GM21528 (cell line): ENCODE measurements around the gene MUC5AC.
"Not testable (repeated sequence)": the region's sequence is repeated elsewhere in the genome, so short reads cannot be mapped to it uniquely, and the experiment has no call there.

Experiments
- ATAC-seq: cut with Tn5 transposase; IDR thresholded peaks from one replicate; pipeline ENCODE4 v1.9.1; 2021; ENCODE audit warnings: mild to moderate bottlenecking, moderate library complexity; ENCODE audit not compliant: unreplicated experiment, low FRiP score

MUC5AC gene

GRCh38 chr11:1140642-1141490 is 16.9 kb upstream of the MUC5AC start:
- no peak for ATAC-seq

DNA sequence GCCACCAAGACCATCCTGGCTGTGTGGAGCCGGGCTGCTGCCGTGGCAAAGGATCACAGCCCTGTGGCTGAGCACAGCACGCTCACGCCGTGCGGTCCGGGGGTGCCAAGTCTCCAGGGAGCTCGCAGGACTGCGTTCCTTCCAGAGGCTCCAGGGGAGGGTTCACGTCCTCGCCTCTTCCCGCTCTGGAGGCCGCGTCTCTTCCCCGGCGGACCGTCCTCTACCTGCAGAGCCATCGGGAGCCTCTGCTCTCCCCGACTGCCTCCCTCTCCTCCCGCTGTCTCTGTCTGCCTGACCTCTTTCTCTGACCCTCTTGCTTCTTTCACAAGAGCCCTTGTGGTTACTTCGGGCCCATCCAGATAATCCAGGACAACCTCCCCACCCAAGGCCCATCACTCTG is 11.4 kb upstream of the MUC5AC start:
- no peak for ATAC-seq

DNA sequence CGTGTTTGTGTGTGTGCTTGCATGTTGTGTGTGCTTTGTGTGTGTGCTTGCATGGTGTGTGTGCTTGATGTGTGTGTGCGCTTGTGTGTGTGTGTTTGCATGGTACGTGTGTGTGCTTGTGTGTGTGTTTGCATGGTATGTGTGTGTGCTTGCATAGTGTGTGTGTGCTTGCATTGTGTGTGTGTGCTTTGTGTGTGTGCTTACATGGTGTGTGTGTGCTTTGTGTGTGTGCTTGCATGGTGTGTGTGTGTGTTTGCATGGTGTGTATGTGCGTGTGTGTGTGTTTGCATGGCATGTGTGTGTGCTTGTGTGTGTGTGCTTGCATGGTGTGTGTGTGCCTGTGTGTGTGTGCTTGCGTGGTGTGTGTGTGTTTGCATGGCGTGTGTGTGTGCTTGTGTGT is 10.0 kb upstream of the MUC5AC start:
- ATAC-seq, result no peak

- no peak for ATAC-seq
Observed at GRCh38 chr11:1148752-1149180, 9.0 kb upstream of the MUC5AC start.

DNA sequence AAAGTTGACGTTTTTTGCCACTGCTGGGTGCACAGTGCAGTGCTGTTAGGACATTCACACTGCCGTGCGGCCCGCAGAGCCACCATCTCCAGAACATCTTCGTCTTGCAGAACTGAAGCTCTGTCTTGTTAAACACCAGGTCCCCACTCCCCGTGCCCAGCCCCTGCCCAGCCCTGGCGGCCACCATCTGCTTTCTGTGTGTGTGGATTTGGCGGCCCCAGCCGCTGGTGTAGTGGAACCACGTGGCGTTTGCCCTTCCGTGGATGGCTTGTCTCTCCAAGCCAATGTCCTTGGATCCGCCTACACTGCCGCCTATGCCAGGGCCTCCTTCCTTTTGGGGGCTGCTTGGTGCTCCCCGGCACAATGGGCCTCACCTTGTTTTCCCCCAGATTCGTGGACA is 8.2 kb upstream of the MUC5AC start:
- ATAC-seq, result no peak

- no peak for ATAC-seq
Observed at GRCh38 chr11:1150116-1150515, 7.6 kb upstream of the MUC5AC start.

DNA sequence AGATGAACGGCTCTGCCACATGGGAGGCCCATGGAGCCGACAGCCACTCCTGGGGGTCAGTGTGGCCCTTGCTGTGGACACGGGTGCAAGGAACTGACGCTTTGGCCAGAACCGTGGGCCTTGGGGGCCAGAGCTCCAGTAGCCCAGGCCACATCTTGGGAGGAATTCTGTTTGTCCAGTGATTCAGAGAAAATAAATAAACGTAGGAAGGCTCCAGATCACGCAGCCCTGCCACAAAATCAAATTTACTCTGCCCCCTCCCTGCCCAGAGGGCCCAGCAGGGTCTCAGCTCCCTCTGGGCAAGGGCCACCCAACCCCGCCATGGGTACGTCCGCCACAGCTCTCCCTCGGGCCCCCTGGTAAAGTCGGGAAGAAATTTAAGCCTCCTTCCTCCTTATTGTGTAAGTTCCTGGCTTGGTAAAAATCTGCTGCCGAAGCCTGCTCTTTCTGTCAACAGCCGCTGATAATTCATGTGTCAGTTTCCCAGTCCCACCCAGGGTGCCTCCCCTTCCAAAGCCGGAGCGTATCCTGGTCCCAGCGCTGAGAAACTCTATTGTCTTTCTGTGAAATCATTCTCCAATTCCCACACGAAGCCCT is 6.9 kb upstream of the MUC5AC start:
- no peak for ATAC-seq

- ATAC-seq, result no peak
Observed at GRCh38 chr11:1151366-1152315, 6.1 kb upstream of the MUC5AC start.

DNA sequence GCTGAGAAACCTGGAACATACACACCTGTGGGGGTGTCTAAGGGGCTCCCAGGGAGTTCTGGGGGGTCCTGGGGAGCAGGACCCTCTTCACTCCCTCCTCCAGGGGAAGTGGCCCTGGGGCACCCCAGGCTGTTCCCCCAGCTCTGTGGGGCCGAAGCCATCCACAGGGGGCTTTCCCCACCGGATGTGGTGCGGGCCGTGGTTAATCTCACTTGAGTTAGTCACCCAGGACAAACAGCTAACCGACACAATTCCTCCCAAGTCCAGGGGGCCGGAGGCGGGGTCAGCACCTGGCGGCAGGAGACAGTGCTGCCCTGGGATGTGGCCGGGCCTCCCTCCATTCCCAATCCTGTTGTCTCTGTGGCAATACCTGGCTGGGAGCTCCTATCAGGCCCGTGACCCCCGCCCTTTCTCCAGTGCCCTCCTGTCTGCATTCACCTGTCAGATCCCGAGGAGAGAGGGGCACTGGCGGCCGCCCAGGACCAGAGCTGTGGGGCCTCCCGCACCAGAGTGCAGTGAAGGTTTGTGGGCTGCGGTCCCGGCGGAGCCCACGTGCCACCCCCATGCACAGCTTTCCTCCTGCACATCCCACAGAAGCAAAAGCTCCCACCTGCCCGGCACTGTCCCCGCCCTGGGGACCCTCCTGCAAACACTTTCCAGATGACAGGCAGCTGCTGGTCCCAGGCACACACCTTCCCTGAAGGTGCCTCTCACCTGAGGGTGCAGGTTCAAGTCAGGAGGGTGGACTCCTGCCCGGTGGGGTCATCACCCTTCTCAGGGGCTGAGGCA is 5.2 kb upstream of the MUC5AC start:
- no peak for ATAC-seq

DNA sequence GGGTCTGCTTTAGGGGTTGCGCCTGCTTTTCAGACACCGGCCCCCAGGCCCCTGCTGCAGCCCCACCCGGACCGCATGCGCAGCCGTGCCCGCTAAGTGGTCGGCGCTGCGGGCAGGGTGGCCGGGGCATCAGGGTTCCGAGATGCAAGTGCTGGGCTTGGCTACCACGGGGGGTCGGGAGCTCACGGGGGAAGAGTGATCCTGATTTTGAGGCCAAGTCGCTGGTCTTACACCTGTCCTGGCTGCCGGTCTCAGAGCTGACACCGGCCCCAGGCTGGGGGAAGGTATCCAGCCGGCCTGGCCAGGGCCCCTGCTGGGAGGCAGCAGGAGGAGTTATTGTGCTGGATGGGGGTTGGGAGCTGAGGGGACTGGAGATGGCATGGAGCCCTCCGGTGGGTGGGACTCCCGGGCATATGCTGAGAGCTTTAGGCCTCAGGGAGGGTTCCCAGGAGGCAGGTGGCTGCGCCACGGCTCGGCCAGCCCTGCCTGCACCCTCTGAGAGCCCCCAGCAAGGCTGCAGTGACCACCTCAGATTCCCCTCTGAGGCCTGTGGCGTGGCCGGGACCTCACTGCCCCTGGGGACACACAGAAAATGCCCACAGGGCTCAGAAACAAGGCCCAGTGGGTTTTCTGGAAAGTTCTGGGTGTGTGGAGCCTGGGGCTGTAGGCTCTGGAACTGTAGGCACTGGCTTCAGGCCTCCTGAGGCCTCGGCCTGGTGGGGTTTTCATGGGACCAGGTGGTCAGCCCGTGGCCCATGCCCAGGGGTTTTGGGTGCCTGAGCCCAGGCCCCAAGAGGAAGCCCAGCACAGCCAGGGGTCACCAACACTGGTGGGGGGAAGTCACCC is 4.4 kb upstream of the MUC5AC start:
- no peak for ATAC-seq

GRCh38 chr11:1153951-1154493 is 3.7 kb upstream of the MUC5AC start:
- ATAC-seq, result no peak

DNA sequence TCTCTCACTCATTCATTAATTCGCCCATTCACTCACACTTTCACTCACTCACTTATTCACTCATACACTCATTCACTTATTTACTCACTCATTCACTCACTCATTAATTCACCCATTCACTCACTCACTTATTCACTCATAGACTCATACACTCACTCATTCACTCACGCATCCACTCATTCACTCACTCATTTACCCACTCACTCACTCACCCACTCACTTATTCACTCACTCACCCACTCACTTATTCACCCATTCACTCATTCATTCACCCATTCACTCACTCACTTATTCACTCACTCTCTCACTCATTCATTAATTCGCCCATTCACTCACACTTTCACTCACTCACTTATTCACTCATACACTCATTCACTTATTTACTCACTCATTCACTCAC is 3.1 kb upstream of the MUC5AC start:
- ATAC-seq, result not testable (repeated sequence)

DNA sequence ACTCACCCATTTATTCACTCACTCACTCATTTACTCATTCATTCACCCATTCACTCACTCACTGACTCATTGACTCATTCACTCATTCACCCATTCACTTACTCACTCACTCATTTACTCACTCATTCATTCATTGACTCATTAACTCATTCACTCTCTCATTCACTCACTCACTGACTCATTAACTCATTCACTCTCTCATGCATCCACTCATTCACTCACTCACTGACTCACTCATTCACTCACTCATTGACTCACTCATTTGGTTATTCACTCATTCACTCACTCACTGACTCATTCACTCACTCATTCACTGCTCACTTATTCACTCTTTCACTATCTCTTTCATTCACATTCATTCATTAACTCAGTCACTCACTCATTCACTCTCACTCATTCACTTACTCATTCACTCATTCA is 2.5 kb upstream of the MUC5AC start:
- ATAC-seq, result no peak

DNA sequence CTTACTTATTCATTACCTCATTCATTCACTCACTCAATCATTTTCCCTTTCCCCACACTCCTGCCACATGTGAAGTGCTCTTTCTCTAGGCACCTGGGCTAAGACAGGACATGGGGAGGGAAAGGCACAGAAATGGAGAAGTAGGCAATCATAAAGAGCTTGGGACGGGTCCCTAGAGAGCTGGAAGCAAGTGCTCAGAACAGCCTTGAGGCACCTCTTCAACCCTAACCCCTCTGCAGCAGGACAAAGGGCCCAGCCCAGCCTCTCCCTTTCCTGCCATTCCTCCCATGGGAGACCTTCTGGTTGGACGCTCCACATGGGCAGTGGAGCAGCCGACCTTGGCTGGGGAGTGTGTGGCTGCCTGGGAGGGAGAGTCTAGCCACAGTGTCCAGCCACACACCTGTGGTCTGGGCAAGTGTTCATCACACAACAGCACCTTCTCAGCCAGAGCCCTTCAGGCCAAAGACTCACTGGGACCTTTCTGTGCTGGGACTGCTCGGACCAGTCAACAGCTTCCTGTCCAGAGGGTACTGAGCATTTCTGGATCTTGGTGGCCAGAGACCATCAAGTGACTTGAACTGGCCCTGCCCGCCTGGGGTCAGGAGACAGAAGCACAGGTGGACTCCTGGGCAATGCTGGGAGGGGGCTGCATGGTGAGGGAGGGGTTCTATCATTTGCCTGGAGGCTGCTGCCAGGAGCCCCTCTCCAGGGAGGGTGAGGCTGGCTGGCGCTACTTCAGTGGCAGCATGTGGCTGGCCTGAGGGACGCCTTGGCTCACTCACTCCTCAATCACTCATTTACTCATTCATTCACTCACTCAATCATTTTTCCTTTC is 1.0 kb upstream of the MUC5AC start:
- ATAC-seq, result no peak

- ATAC-seq, result no peak
Observed at GRCh38 chr11:1157341-1157644, 460 bp upstream of the MUC5AC start.

- ATAC-seq, result no peak
Observed at GRCh38 chr11:1158681-1159487, 1.1 kb downstream of the MUC5AC start.

DNA sequence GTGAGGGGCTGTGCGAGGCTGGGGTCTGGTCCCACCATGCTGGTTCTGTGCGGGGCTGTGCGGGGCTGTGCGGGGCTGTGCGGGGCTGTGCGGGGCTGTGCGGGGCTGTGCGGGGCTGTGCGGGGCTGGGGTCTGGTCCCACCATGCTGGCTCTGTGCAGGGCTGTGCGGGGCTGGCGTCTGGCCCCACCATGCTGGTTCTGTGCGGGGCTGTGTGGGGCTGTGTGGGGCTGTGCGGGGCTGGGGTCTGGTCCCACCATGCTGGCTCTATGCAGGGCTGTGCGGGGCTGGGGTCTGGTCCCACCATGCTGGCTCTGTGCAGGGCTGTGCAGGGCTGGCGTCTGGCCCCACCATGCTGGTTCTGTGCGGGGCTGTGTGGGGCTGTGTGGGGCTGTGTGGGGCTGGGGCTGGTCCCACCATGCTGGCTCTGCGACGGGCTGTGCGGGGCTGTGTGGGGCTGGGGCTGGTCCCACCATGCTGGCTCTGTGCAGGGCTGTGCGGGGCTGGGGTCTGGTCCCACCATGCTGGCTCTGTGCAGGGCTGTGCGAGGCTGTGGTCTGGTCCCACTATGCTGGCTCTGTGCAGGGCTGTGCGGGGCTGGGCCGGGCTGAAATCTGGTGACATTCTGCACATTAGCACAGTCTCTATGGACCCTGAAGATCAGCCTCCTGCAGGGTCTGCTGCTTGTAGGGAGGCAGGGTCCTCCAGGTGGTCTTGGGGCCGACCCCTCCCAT is 1.9 kb downstream of the MUC5AC start:
- ATAC-seq, result not testable (repeated sequence)
